Raji (cell line): Measurements from ENCODE around the gene CPS1.

ENCODE experiments used
- POLR2A ChIP-seq: IDR thresholded peaks from 2 replicates; pipeline ENCODE4 v1.6.1; 2011; ENCODE audit warnings: low read depth, low read length, control low read depth; ENCODE audit not compliant: insufficient read depth

Gene CPS1

GRCh38 chr2:210556329-210556980 lies at the start of gene CPS1:
CPS1 (plus strand) TSS chr2:210556599; CDS start chr2:210556734, 135 bp downstream.
- no peak for TF ChIP-seq POLR2A

GRCh38 chr2:210515911-210516310 lies 40.5 kb upstream of the CPS1 start:
- no peak for TF ChIP-seq POLR2A

- no peak for TF ChIP-seq POLR2A
Observed at GRCh38 chr2:210517264-210517663, 39.1 kb upstream of the CPS1 start.

- no peak for TF ChIP-seq POLR2A
Observed at GRCh38 chr2:210519594-210519993, 36.8 kb upstream of the CPS1 start.

- TF ChIP-seq POLR2A, result no peak
Observed at GRCh38 chr2:210522399-210522798, 34.0 kb upstream of the CPS1 start.

- TF ChIP-seq POLR2A, result no peak
Observed at GRCh38 chr2:210523650-210524289, 32.6 kb upstream of the CPS1 start.

- TF ChIP-seq POLR2A, result no peak
Observed at GRCh38 chr2:210524533-210524932, 31.9 kb upstream of the CPS1 start.

- no peak for TF ChIP-seq POLR2A
Observed at GRCh38 chr2:210527286-210527685, 29.1 kb upstream of the CPS1 start.

- TF ChIP-seq POLR2A, result no peak
Observed at GRCh38 chr2:210528716-210529115, 27.7 kb upstream of the CPS1 start.

GRCh38 chr2:210531050-210531449 lies 25.3 kb upstream of the CPS1 start:
- TF ChIP-seq POLR2A, result no peak

- no peak for TF ChIP-seq POLR2A
Observed at GRCh38 chr2:210531482-210531881, 24.9 kb upstream of the CPS1 start.

GRCh38 chr2:210533389-210533788 lies 23.0 kb upstream of the CPS1 start:
- TF ChIP-seq POLR2A, result no peak

- TF ChIP-seq POLR2A, result no peak
Observed at GRCh38 chr2:210534879-210535278, 21.5 kb upstream of the CPS1 start.

GRCh38 chr2:210536973-210537650 lies 19.3 kb upstream of the CPS1 start:
- no peak for TF ChIP-seq POLR2A

- TF ChIP-seq POLR2A, result no peak
Observed at GRCh38 chr2:210539035-210539434, 17.4 kb upstream of the CPS1 start.

GRCh38 chr2:210539578-210540416 lies 16.6 kb upstream of the CPS1 start:
- no peak for TF ChIP-seq POLR2A

GRCh38 chr2:210540471-210540870 lies 15.9 kb upstream of the CPS1 start:
- no peak for TF ChIP-seq POLR2A
